ENCODE measurements around the gene IFNA10. TPM values are rescaled to one million over a fixed set of nuclear protein-coding genes. Genes with fewer than 3 reads are reported as not detected.
"Not testable (repeated sequence)": the region's sequence is repeated elsewhere in the genome, so short reads cannot be mapped to it uniquely, and the experiment has no call there.

IFNA10 gene
- polyA plus RNA-seq (not detected in 3 replicates), polyA minus RNA-seq (not detected in 3 replicates)
- not detected for polyA plus RNA-seq (2011; ENCODE audit: low read depth)
- not detected in 2 replicates for polyA plus RNA-seq (2011; cell fraction: cytosol; rRNA removed)
- polyA plus RNA-seq (2011; cell fraction: nucleus; rRNA removed), result not detected in 2 replicates
- polyA plus RNA-seq (2012; ENCODE audit: low replicate concordance), result not detected in 2 replicates
- not detected for polyA minus RNA-seq (2011; cell fraction: cytosol; rRNA and poly(A)+ RNA removed)
- not detected in 2 replicates for polyA minus RNA-seq (2011; cell fraction: nucleus; rRNA and poly(A)+ RNA removed)

GRCh38 chr9:21207043-21207442 lies at the start of gene IFNA10:
Gene IFNA10 (minus strand): TSS chr9:21207143. CDS start chr9:21207097, 46 bp downstream.
- H2AFZ ChIP-seq (ENCODE audit: control insufficient read depth, low read length); H3K27ac ChIP-seq (ENCODE audit: control insufficient read depth, insufficient read depth, low read length); H3K27me3 ChIP-seq (ENCODE audit: control insufficient read depth, extremely low read depth, insufficient read depth, low read length); H3K9ac ChIP-seq (ENCODE audit: control insufficient read depth, extremely low read depth, insufficient read depth, low read length); dilution Hi-C loops (cut with MboI; ENCODE audit: extremely low pct_ligation_motif_present, low sequenced_read_pairs); H3K9me3 ChIP-seq (ENCODE audit: control insufficient read depth, low read depth, low read length); H3K4me3 ChIP-seq (ENCODE audit: control insufficient read depth in 2 of 3, extremely low read depth in 1 of 3, insufficient read depth in 2 of 3, low read depth in 1 of 3, low read length in 3 of 3); H3K4me2 ChIP-seq (ENCODE audit: control insufficient read depth, extremely low read depth, insufficient read depth, low read depth, low read length); H3K9me1 ChIP-seq (ENCODE audit: control insufficient read depth, extremely low read depth, insufficient read depth, low read length); H3K79me2 ChIP-seq (ENCODE audit: control insufficient read depth, insufficient read depth, low read length); H3K36me3 ChIP-seq (ENCODE audit: control insufficient read depth in 2 of 2, extremely low read depth in 1 of 2, insufficient read depth in 2 of 2, low read length in 2 of 2); DNase-seq (ENCODE audit: low read depth, low spot score); H3K4me1 ChIP-seq (ENCODE audit: control insufficient read depth, extremely low read depth, insufficient read depth, low read length); H4K20me1 ChIP-seq (ENCODE audit: control insufficient read depth, extremely low read depth, insufficient read depth, low read length); FAIRE-seq: not testable (repeated sequence)

GRCh38 chr9:21255538-21256212 lies 48.7 kb upstream of the IFNA10 start:
- H2AFZ ChIP-seq (ENCODE audit: control insufficient read depth, low read length), result no peak overlapping the region
- no peaks in the 10 kb centered on the region for H3K79me2 ChIP-seq (ENCODE audit: control insufficient read depth, insufficient read depth, low read length)
- FAIRE-seq, result no peak
- H4K20me1 ChIP-seq (ENCODE audit: control insufficient read depth, extremely low read depth, insufficient read depth, low read length), result no peaks in the 10 kb centered on the region
- no peak overlapping the region for H3K4me2 ChIP-seq (ENCODE audit: control insufficient read depth, extremely low read depth, insufficient read depth, low read depth, low read length)
- H3K4me1 ChIP-seq (ENCODE audit: control insufficient read depth, extremely low read depth, insufficient read depth, low read length), result no peaks in the 10 kb centered on the region
- no peak overlapping the region for H3K27ac ChIP-seq (ENCODE audit: control insufficient read depth, insufficient read depth, low read length)
- no peak for TF ChIP-seq EZH2 (IDR thresholded peaks at IDR 0.05; ENCODE audit: low read length)
- no peak for TF ChIP-seq CTCF (optimal IDR thresholded peaks at IDR 0.05 in 1 of 3, IDR thresholded peaks at IDR 0.05 in 1 of 3, conservative IDR thresholded peaks at IDR 0.05 in 1 of 3; ENCODE audit: extremely low read depth in 1 of 3, insufficient read depth in 2 of 3, low read length in 3 of 3)
- H3K9me3 ChIP-seq (ENCODE audit: control insufficient read depth, low read depth, low read length), result no peaks in the 10 kb centered on the region
- dilution Hi-C loops (cut with MboI; ENCODE audit: extremely low pct_ligation_motif_present, low sequenced_read_pairs), result no loop called here
- no peak overlapping the region for H3K4me3 ChIP-seq (ENCODE audit: control insufficient read depth in 2 of 3, extremely low read depth in 1 of 3, insufficient read depth in 2 of 3, low read depth in 1 of 3, low read length in 3 of 3)
- H3K36me3 ChIP-seq (ENCODE audit: control insufficient read depth in 2 of 2, extremely low read depth in 1 of 2, insufficient read depth in 2 of 2, low read length in 2 of 2), result no peaks in the 10 kb centered on the region
- DNase-seq (ENCODE audit: low read depth, low spot score), result no peak
- H3K9ac ChIP-seq (ENCODE audit: control insufficient read depth, extremely low read depth, insufficient read depth, low read length), result no peak overlapping the region
- peaks cover 14% of the 10 kb centered on the region for H3K27me3 ChIP-seq (ENCODE audit: control insufficient read depth, extremely low read depth, insufficient read depth, low read length)
- H3K9me1 ChIP-seq (ENCODE audit: control insufficient read depth, extremely low read depth, insufficient read depth, low read length), result no peaks in the 10 kb centered on the region

Measured in keratinocyte (primary cell).